Muscle layer of colon (tissue), 2 donors: ENCODE results near the gene APOBEC4.

Source experiments
- H3K27ac ChIP-seq: one replicate; pipeline ENCODE4 v1.7.0; 2013; ENCODE audit warnings: low read depth, mild to moderate bottlenecking, low read length, moderate library complexity
- H3K27me3 ChIP-seq, 2 donors: one replicate each; pipeline ENCODE4 v1.7.0; 2013; ENCODE audit warnings: low read length in 2 of 2, mild to moderate bottlenecking in 2 of 2; ENCODE audit not compliant: insufficient read depth in 2 of 2, control insufficient read depth in 1 of 2
- H3K36me3 ChIP-seq: one replicate; pipeline ENCODE4 v1.7.0; 2013; ENCODE audit warnings: mild to moderate bottlenecking, low read length; ENCODE audit not compliant: insufficient read depth
- H3K4me1 ChIP-seq: one replicate; pipeline ENCODE4 v1.7.0; 2013; ENCODE audit warnings: mild to moderate bottlenecking, low read length; ENCODE audit not compliant: insufficient read depth
- H3K4me3 ChIP-seq, 2 donors: one replicate each; pipeline ENCODE4 v1.7.0; 2013; ENCODE audit warnings: low read length in 2 of 2, low read depth in 1 of 2, mild to moderate bottlenecking in 1 of 2, moderate library complexity in 1 of 2
- H3K9ac ChIP-seq: one replicate; pipeline ENCODE4 v1.7.0; 2013; ENCODE audit warnings: low read length
- H3K9me3 ChIP-seq: one replicate; pipeline ENCODE4 v1.7.0; 2013; ENCODE audit warnings: mild to moderate bottlenecking, low read length
- donor health status: abdominal sarcoma.
- donor health status: Adenocarcinoma of cecum.

Gene APOBEC4

DNA sequence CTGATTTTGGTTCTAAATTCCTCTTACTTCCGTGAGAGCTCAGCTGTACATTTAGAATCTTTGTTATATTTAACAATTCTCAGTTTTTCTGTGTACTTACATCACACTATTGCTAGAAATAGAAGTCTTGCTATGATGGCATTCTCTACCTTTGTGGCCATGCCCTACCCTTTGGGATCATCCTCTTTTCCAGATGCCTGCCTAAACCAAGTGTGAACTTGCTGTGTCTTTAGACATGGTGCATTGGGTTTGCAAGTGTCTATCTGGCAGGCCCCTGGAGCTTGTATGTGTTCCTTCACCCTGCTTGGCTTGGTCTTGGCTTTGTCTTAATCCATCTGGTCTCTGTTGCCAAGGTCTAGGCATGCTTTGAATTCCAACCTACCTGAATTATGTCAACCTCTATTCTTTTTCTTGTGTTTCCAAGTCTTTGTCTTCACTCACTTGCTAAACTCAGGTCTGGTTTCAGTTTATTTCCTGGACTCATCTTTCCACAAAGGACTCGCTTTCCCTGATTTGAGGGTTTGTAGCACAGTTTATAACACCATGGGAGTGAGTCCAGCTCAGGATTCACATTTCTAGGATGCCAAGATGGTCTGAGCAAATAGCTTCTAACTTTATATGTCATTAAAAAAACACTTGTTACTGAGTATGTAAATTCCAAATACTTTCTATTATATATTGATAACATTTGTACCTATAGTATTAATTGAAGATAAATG, 20.6 kb upstream of the APOBEC4 start:
- H3K36me3 ChIP-seq, result no peaks in the 10 kb centered on the region
- H3K9ac ChIP-seq, result no peak overlapping the region
- no peak overlapping the region for H3K4me3 ChIP-seq
- H3K27me3 ChIP-seq, result no peaks in the 10 kb centered on the region
- H3K9me3 ChIP-seq, result no peaks in the 10 kb centered on the region
- peaks cover 5% of the 10 kb centered on the region for H3K4me1 ChIP-seq
- H3K27ac ChIP-seq, result no peak overlapping the region

DNA sequence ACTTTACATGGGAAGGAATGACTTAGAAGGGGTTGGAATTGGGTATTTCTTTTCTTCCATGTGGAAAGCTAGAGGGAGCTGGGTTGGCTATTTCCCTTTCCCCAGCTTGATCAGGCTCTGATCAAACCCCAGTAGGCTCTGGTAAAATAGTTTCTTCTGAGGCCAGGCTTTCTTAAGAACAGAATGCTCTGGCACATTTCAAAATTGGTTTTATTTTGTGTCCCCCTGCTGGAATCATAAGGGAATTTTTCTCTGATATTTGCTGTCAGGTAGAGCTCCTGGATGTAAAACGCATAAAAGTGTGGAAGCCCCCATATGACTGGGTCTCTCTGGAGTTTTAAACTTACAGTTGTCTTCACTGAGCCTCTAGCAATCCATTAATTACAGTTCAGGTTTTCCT, 17.1 kb upstream of the APOBEC4 start:
- Histone ChIP-seq H3K4me1 (peaks cover 5% of the 10 kb centered on the region), H3K36me3 (no peaks in the 10 kb centered on the region), H3K4me3 (no peak overlapping the region), H3K27me3 (no peaks in the 10 kb centered on the region), H3K9me3 (no peaks in the 10 kb centered on the region), H3K27ac (no peak overlapping the region), H3K9ac (no peak overlapping the region)

GRCh38 chr1:183656355-183656754, 3.2 kb upstream of the APOBEC4 start:
- Histone ChIP-seq H3K36me3 (no peaks in the 10 kb centered on the region), H3K4me1 (peaks cover 27% of the 10 kb centered on the region), H3K27ac (no peak overlapping the region), H3K4me3 (no peak overlapping the region), H3K27me3 (no peaks in the 10 kb centered on the region), H3K9me3 (no peaks in the 10 kb centered on the region), H3K9ac (no peak overlapping the region)

DNA sequence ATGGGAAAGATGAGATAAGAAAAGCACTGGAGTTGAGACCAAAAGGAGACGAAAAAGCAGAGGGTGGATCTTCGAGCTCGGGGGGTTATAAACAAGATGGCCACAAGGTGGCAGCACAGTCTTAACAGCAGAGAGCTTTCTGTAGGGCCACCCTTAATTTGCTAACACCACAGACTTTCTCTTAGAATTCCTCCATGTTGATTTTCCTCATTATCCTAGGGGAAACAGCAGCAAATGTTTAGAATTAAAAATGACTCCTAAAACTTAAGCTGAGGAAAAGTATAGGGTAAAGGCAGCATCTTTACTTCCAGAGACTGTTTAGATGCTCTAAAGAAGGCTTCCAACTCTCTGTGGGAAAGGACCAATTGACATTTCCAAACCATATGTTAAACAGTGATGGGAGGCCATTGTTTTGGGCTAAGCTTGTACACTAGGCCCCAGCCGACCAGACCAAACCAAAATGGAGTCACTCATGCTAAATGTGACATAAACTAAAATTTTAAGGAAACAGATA, 2.5 kb upstream of the APOBEC4 start:
- Histone ChIP-seq H3K4me3 (no peak overlapping the region), H3K27me3 (no peaks in the 10 kb centered on the region), H3K9me3 (no peaks in the 10 kb centered on the region), H3K36me3 (no peaks in the 10 kb centered on the region), H3K9ac (no peak overlapping the region), H3K4me1 (peaks cover 27% of the 10 kb centered on the region), H3K27ac (no peak overlapping the region)

DNA sequence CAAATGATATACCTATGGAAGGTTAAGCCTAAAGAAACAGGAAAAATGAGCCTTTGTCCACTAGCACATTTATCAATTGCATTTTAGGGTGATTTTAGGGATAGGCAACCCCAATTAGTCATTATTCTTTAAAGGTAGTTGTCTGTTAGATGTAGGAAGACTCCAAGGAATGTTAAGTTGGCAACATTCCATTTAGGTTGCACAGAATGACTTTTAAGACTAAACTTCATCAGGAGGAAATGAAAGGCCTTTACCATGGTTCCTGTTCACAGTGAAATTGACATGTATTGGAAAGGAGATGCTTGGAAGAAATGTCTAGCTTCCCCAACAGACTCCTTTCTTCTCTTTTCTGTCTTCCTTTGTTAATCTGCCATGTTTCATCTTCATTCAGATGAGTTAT, 1.6 kb upstream of the APOBEC4 start:
- no peaks in the 10 kb centered on the region for H3K9me3 ChIP-seq
- no peak overlapping the region for H3K4me3 ChIP-seq
- H3K27me3 ChIP-seq, result no peaks in the 10 kb centered on the region
- no peaks in the 10 kb centered on the region for H3K36me3 ChIP-seq
- H3K27ac ChIP-seq, result no peak overlapping the region
- no peak overlapping the region for H3K9ac ChIP-seq
- peaks cover 27% of the 10 kb centered on the region for H3K4me1 ChIP-seq

- Histone ChIP-seq H3K9ac (no peak overlapping the region), H3K4me3 (no peak overlapping the region), H3K36me3 (no peaks in the 10 kb centered on the region), H3K27ac (no peak overlapping the region), H3K27me3 (no peaks in the 10 kb centered on the region), H3K4me1 (peaks cover 27% of the 10 kb centered on the region), H3K9me3 (no peaks in the 10 kb centered on the region)
Measured at GRCh38 chr1:183653876-183654451, 848 bp upstream of the APOBEC4 start.

DNA sequence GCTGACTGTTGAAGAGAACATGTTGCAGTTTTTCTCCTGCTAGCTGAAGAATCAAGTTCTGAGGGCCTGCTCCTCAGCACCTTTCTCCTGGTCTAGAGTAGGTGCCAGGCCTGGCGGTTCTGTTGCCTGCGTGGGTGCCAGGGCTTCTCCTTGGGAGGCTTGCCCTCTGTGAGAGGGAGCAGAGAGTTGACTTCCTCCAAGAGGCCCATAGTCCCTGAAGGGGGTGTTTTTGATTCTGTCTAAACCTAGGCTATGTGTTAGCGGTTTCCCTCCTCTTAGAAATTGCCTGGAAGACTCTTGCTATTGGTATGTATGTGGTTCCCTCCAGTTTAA, 312 bp upstream of the APOBEC4 start:
- no peaks in the 10 kb centered on the region for H3K36me3 ChIP-seq
- H3K4me1 ChIP-seq, result peaks cover 27% of the 10 kb centered on the region
- H3K4me3 ChIP-seq, result no peak overlapping the region
- H3K9me3 ChIP-seq, result no peaks in the 10 kb centered on the region
- no peak overlapping the region for H3K9ac ChIP-seq
- no peaks in the 10 kb centered on the region for H3K27me3 ChIP-seq
- H3K27ac ChIP-seq, result no peak overlapping the region

DNA sequence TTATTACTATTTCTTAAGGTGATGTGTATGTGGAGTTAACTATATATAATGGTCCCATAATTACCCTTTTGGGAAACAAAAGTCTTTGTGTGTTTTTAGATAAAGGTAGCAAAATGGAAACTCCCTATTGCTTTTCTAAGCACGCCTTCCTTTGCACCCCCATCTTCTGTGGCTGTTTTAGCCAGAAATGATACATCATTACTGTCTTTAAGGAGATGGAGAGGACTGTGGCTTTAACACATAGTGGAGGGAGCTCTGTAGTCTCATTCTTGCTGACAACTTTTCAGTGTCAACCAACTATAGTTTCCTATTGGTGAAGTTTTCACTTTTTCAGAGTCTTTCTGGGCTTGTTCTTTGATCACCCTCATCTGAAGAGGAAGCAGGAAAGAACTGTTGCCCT, 1.0 kb downstream of the APOBEC4 start:
- Histone ChIP-seq H3K27me3 (no peaks in the 10 kb centered on the region), H3K36me3 (no peaks in the 10 kb centered on the region), H3K4me3 (no peak overlapping the region), H3K9ac (no peak overlapping the region), H3K27ac (no peak overlapping the region), H3K4me1 (peaks cover 27% of the 10 kb centered on the region), H3K9me3 (no peaks in the 10 kb centered on the region)

- H3K9me3 ChIP-seq, result no peaks in the 10 kb centered on the region
- H3K27me3 ChIP-seq, result no peaks in the 10 kb centered on the region
- H3K9ac ChIP-seq, result no peak overlapping the region
- peaks cover 27% of the 10 kb centered on the region for H3K4me1 ChIP-seq
- H3K27ac ChIP-seq, result no peak overlapping the region
- no peak overlapping the region for H3K4me3 ChIP-seq
- H3K36me3 ChIP-seq, result no peaks in the 10 kb centered on the region
Measured at GRCh38 chr1:183651612-183652011, 1.5 kb downstream of the APOBEC4 start.

GRCh38 chr1:183648042-183648441, 5.1 kb downstream of the APOBEC4 start:
- Histone ChIP-seq H3K4me3 (no peak overlapping the region), H3K4me1 (peaks cover 1% of the 10 kb centered on the region), H3K27me3 (no peaks in the 10 kb centered on the region), H3K9me3 (no peaks in the 10 kb centered on the region), H3K36me3 (no peaks in the 10 kb centered on the region), H3K27ac (no peak overlapping the region), H3K9ac (no peak overlapping the region)

DNA sequence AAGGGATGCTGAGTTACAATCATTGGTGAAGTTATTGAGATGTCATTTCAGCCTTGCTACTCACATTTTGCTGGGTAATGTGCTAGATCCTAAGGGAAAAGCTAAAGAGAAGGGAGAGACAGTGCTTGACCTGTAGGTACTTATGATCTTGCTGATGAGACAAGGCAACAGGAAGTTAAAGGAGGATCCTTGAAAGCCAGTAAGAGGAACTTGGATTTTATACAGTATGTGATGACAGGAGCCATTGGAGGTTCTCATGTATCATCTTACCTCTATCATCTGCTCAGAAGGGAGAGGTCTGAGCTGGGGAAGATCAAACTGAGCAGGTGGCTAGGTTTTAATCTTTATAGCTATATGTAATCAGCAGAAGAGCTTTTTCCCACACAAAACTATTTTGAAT, 6.3 kb downstream of the APOBEC4 start:
- H3K4me3 ChIP-seq, result no peak overlapping the region
- no peaks in the 10 kb centered on the region for H3K27me3 ChIP-seq
- no peak overlapping the region for H3K27ac ChIP-seq
- H3K9ac ChIP-seq, result no peak overlapping the region
- no peaks in the 10 kb centered on the region for H3K36me3 ChIP-seq
- H3K4me1 ChIP-seq, result no peaks in the 10 kb centered on the region
- H3K9me3 ChIP-seq, result no peaks in the 10 kb centered on the region

DNA sequence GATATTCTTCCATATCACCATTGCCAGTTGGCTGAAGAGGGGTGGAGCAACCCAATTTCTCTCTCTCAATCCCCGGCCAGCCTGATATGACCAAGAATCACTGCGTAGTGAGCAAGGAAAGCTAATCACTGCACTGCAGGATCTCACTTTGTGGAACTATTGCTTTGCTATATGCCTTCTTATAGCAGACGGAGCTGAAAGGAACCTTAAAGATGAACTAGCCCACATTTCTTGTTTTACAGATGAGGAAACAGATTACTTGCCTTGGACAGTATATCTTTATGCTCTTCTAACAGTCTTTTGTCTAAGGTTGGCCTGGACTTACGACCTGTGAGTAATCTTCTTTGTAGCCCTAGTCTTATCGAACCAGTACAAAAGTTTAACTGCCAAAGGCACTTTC, 7.6 kb downstream of the APOBEC4 start:
- H3K4me3 ChIP-seq, result no peak overlapping the region

More for the DNA sequence above, 7.6 kb downstream of the APOBEC4 start:
- no peak overlapping the region for H3K27ac ChIP-seq
- H3K36me3 ChIP-seq, result no peaks in the 10 kb centered on the region
- no peaks in the 10 kb centered on the region for H3K9me3 ChIP-seq
- H3K9ac ChIP-seq, result no peak overlapping the region
- H3K4me1 ChIP-seq, result no peaks in the 10 kb centered on the region
- H3K27me3 ChIP-seq, result no peaks in the 10 kb centered on the region
